Ascending aorta (tissue), 2 donors: ENCODE results near the gene UXS1. TPM values are rescaled to one million over a fixed set of nuclear protein-coding genes. Genes with fewer than 3 reads are reported as not detected.

ENCODE experiments used
- DNase-seq, 2 donors: peaks; one replicate each; pipeline ENCODE4 v3.0.0-alpha.2; 2019; ENCODE audit warnings: low spot score in 2 of 2
- H3K27ac ChIP-seq, 2 donors: fragments of 200-600 bp; sonication (generic); one replicate each; pipeline ENCODE4 v1.5.1; 2016 to 2017; ENCODE audit warnings: mild to moderate bottlenecking in 1 of 2
- H3K27me3 ChIP-seq: fragments of 200-600 bp; sonication (generic); one replicate; pipeline ENCODE4 v1.5.1; 2017
- H3K36me3 ChIP-seq, 2 donors: fragments of 200-600 bp; sonication (generic); one replicate each; pipeline ENCODE4 v1.5.1; 2016
- H3K4me1 ChIP-seq, 2 donors: fragments of 200-600 bp; sonication (generic); one replicate each; pipeline ENCODE4 v1.5.1; 2016 to 2017; ENCODE audit warnings: mild to moderate bottlenecking in 1 of 2
- H3K4me3 ChIP-seq, 2 donors: fragments of 200-600 bp; sonication (generic); one replicate each; pipeline ENCODE4 v1.5.1; 2016 to 2017; ENCODE audit warnings: mild to moderate bottlenecking in 1 of 2
- H3K9me3 ChIP-seq, 2 donors: fragments of 200-600 bp; sonication (generic); one replicate each; pipeline ENCODE4 v1.5.1; 2016
- CTCF ChIP-seq, 3 experiments: fragments of 200-600 bp in 2 of 3; fragments of 450-650 bp in 1 of 3; sonication (generic) in 2 of 3; IDR thresholded peaks; one replicate each; pipeline ENCODE4 v1.5.1; 2016 to 2019; ENCODE audit warnings: antibody characterized with exemption in 3 of 3, mild to moderate bottlenecking in 1 of 3, moderate library complexity in 1 of 3
- intact Hi-C: fragments of 100-400 bp; cut with DNase I; formaldehyde crosslinking; loops from one replicate; pipeline ENCODE4 v1.15.1; 2023
- total RNA-seq: library from RNA; depleted of rRNA; stranded (reverse); fragments of >200 nt; gene quantifications from one replicate; pipeline ENCODE4 v1.1.0, GENCODE V29; 2016

UXS1 gene
- total RNA-seq, 1 donor from 2014 or later: 146 TPM

GRCh38 chr2:106076941-106077340 is 117.2 kb downstream of the UXS1 start:
- Histone ChIP-seq H3K27ac (no peak overlapping the region), H3K27me3 (no peaks in the 10 kb centered on the region), H3K4me3 (no peak overlapping the region), H3K9me3 (no peaks in the 10 kb centered on the region), H3K36me3 (no peaks in the 10 kb centered on the region), H3K4me1 (no peaks in the 10 kb centered on the region)
- TF ChIP-seq CTCF (IDR thresholded peaks at IDR 0.05): no peak
- intact Hi-C loops: no loop called here
- no peak for DNase-seq

GRCh38 chr2:106075048-106075447 is 119.1 kb downstream of the UXS1 start:
- no peak for TF ChIP-seq CTCF (IDR thresholded peaks at IDR 0.05)
- Histone ChIP-seq H3K4me1 (no peaks in the 10 kb centered on the region), H3K27ac (no peak overlapping the region), H3K9me3 (no peaks in the 10 kb centered on the region), H3K36me3 (no peaks in the 10 kb centered on the region), H3K4me3 (no peak overlapping the region), H3K27me3 (no peaks in the 10 kb centered on the region)
- intact Hi-C loops: no loop called here
- DNase-seq: no peak

- Histone ChIP-seq H3K9me3 (no peaks in the 10 kb centered on the region), H3K4me1 (no peaks in the 10 kb centered on the region), H3K36me3 (no peaks in the 10 kb centered on the region), H3K27ac (no peak overlapping the region), H3K4me3 (no peak overlapping the region), H3K27me3 (no peaks in the 10 kb centered on the region)
- no peak for TF ChIP-seq CTCF (IDR thresholded peaks at IDR 0.05)
- DNase-seq: no peak
- intact Hi-C loops: no loop called here
Measured at GRCh38 chr2:106073678-106074406, 120.3 kb downstream of the UXS1 start.

GRCh38 chr2:106070181-106070580 is 123.9 kb downstream of the UXS1 start:
- H3K4me3 ChIP-seq: no peak overlapping the region
- H3K9me3 ChIP-seq: no peaks in the 10 kb centered on the region
- no peak for DNase-seq
- no peak for TF ChIP-seq CTCF (IDR thresholded peaks at IDR 0.05)
- intact Hi-C loops: no loop called here
- H3K36me3 ChIP-seq: no peaks in the 10 kb centered on the region
- H3K4me1 ChIP-seq: peaks cover 4 to 5% of the 10 kb centered on the region in 2 donors
- no peaks in the 10 kb centered on the region for H3K27me3 ChIP-seq
- H3K27ac ChIP-seq: no peak overlapping the region

- no peak for TF ChIP-seq CTCF (IDR thresholded peaks at IDR 0.05)
- peaks cover 4 to 5% of the 10 kb centered on the region in 2 donors for H3K4me1 ChIP-seq
- H3K9me3 ChIP-seq: no peaks in the 10 kb centered on the region
- no peaks in the 10 kb centered on the region for H3K36me3 ChIP-seq
- intact Hi-C loops: loop anchor here (10.0 kb wide), 1 partner anchor 494 kb away; no protein-coding TSS in a partner anchor
- H3K27ac ChIP-seq: no peak overlapping the region
- no peak for DNase-seq
- no peaks in the 10 kb centered on the region for H3K27me3 ChIP-seq
- H3K4me3 ChIP-seq: no peak overlapping the region
Measured at GRCh38 chr2:106068451-106068850, 125.7 kb downstream of the UXS1 start.
